IPS-15b (cell line): Measurements from ENCODE around the gene PRDM15.

Experiments
- H3K27me3 ChIP-seq: one replicate; pipeline ENCODE4 v1.6.1; 2013; ENCODE audit warnings: low read length; ENCODE audit not compliant: control insufficient read depth, insufficient read depth
- H3K36me3 ChIP-seq: one replicate; pipeline ENCODE4 v1.6.1; 2013; ENCODE audit warnings: low read length; ENCODE audit not compliant: control insufficient read depth, insufficient read depth
- H3K4me1 ChIP-seq: one replicate; pipeline ENCODE4 v1.6.1; 2013; ENCODE audit warnings: mild to moderate bottlenecking, low read length; ENCODE audit not compliant: control insufficient read depth, insufficient read depth
- H3K4me3 ChIP-seq: one replicate; pipeline ENCODE4 v1.5.1; 2013; ENCODE audit warnings: low read depth, low read length
- H3K9ac ChIP-seq: one replicate; pipeline ENCODE4 v1.6.1; 2013; ENCODE audit warnings: low read depth, mild to moderate bottlenecking, low read length
- H3K9me3 ChIP-seq: one replicate; pipeline ENCODE4 v1.6.1; 2013; ENCODE audit warnings: mild to moderate bottlenecking, low read length; ENCODE audit not compliant: control insufficient read depth, insufficient read depth

PRDM15 gene

DNA sequence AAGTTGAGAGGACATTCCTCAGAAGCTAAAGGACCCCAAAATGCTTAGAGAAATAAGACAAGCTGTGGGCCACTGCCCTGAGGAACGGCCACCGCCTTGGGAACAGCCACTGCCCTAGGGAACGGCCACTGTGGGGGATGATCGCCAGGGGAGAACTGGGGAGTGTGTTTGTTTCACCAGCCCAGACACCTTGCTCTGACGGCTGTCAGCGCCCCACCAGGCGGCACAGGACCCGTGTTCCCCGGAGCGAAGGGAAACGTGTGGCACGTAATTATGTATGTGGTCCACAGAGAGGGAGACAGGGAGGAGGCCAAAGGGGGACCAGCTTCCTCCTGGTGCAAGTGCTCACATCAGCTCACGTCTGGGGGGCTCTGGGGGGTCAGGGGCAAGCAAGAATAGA is 66.5 kb downstream of the PRDM15 start:
- Histone ChIP-seq H3K27me3 (no peaks in the 10 kb centered on the region), H3K36me3 (peaks cover 17% of the 10 kb centered on the region), H3K4me1 (no peaks in the 10 kb centered on the region), H3K9ac (no peak overlapping the region), H3K4me3 (no peak overlapping the region), H3K9me3 (no peaks in the 10 kb centered on the region)

DNA sequence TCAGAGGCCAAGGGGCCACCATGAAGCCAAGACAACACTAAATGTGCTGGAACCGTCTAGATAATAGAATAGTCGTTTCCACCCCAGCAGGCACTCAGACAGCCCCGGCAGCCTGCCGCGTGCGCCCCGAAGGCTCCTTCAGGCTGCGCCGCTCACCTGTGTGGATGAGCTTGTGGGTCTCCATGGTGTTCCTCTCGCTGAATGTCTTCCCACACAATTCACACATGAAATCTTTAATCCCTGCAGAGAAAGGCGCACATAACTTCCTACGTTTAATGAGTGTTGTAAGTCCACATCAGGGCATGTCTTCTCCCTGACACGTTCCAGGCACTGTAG is 68.6 kb downstream of the PRDM15 start:
- Histone ChIP-seq H3K9ac (no peak overlapping the region), H3K4me1 (no peaks in the 10 kb centered on the region), H3K36me3 (peaks cover 16% of the 10 kb centered on the region), H3K4me3 (no peak overlapping the region), H3K27me3 (no peaks in the 10 kb centered on the region), H3K9me3 (no peaks in the 10 kb centered on the region)

- no peaks in the 10 kb centered on the region for H3K4me1 ChIP-seq
- peaks cover 10% of the 10 kb centered on the region for H3K36me3 ChIP-seq
- H3K9me3 ChIP-seq, result no peaks in the 10 kb centered on the region
- no peak overlapping the region for H3K4me3 ChIP-seq
- no peaks in the 10 kb centered on the region for H3K27me3 ChIP-seq
- no peak overlapping the region for H3K9ac ChIP-seq
Measured at GRCh38 chr21:41809891-41810596, 69.1 kb downstream of the PRDM15 start.

DNA sequence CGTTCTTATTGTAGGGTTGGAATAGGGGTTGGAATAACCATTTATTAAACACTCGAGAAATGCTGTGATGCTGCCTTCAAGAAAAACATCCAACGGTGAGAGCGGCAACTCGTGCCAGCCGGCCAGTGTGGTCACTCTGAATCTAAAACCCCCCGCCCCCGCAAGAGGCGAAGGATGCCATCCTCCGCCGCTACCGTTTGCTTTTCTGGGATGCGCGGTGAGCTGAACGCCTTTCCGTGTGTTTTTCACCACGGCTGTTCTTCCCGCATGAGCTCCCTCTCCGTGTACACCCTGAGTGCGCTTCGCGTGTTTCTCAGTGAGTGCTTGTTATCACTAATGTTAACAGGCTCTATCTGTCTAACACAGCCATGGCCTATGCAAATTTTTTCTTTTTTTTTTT is 70.3 kb downstream of the PRDM15 start:
- H3K9me3 ChIP-seq, result no peaks in the 10 kb centered on the region
- H3K4me3 ChIP-seq, result no peak overlapping the region
- H3K27me3 ChIP-seq, result no peaks in the 10 kb centered on the region
- H3K36me3 ChIP-seq, result peaks cover 9% of the 10 kb centered on the region
- no peak overlapping the region for H3K9ac ChIP-seq
- H3K4me1 ChIP-seq, result no peaks in the 10 kb centered on the region

GRCh38 chr21:41808094-41808493 is 71.0 kb downstream of the PRDM15 start:
- Histone ChIP-seq H3K4me3 (no peak overlapping the region), H3K27me3 (no peaks in the 10 kb centered on the region), H3K9ac (no peak overlapping the region), H3K36me3 (peaks cover 9% of the 10 kb centered on the region), H3K4me1 (no peaks in the 10 kb centered on the region), H3K9me3 (no peaks in the 10 kb centered on the region)

GRCh38 chr21:41806773-41807172 is 72.4 kb downstream of the PRDM15 start:
- H3K9ac ChIP-seq, result no peak overlapping the region
- H3K27me3 ChIP-seq, result no peaks in the 10 kb centered on the region
- no peaks in the 10 kb centered on the region for H3K4me1 ChIP-seq
- H3K4me3 ChIP-seq, result no peak overlapping the region
- H3K9me3 ChIP-seq, result no peaks in the 10 kb centered on the region
- peaks cover 12% of the 10 kb centered on the region for H3K36me3 ChIP-seq

GRCh38 chr21:41805643-41806042 is 73.5 kb downstream of the PRDM15 start:
- H3K4me1 ChIP-seq, result no peaks in the 10 kb centered on the region
- H3K4me3 ChIP-seq, result no peak overlapping the region
- H3K36me3 ChIP-seq, result peaks cover 17% of the 10 kb centered on the region
- H3K9ac ChIP-seq, result no peak overlapping the region
- H3K27me3 ChIP-seq, result no peaks in the 10 kb centered on the region
- H3K9me3 ChIP-seq, result no peaks in the 10 kb centered on the region

DNA sequence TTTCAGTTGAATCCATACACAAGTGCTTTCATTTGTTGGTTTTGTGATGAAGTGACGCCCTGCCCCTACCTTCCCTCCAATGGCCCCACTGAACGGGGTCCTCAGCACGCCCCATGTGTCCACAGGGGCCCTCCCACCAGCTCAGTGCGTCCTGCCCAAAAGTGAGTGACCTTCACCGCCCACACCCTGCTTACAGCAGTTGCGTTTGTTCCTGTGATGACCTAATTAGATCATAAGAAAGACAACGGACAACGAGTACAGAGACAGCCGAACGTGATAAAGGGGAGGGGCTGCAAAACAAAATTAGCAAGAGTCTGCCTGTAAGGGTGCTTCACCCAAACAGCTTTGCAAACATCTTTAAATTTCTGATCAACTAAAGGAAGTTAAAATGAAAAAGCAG is 74.1 kb downstream of the PRDM15 start:
- Histone ChIP-seq H3K9me3 (no peaks in the 10 kb centered on the region), H3K36me3 (peaks cover 16% of the 10 kb centered on the region), H3K9ac (no peak overlapping the region), H3K27me3 (no peaks in the 10 kb centered on the region), H3K4me3 (no peak overlapping the region), H3K4me1 (no peaks in the 10 kb centered on the region)

GRCh38 chr21:41804381-41804780 is 74.8 kb downstream of the PRDM15 start:
- Histone ChIP-seq H3K9me3 (no peaks in the 10 kb centered on the region), H3K4me3 (no peak overlapping the region), H3K36me3 (peaks cover 12% of the 10 kb centered on the region), H3K27me3 (no peaks in the 10 kb centered on the region), H3K4me1 (no peaks in the 10 kb centered on the region), H3K9ac (no peak overlapping the region)

DNA sequence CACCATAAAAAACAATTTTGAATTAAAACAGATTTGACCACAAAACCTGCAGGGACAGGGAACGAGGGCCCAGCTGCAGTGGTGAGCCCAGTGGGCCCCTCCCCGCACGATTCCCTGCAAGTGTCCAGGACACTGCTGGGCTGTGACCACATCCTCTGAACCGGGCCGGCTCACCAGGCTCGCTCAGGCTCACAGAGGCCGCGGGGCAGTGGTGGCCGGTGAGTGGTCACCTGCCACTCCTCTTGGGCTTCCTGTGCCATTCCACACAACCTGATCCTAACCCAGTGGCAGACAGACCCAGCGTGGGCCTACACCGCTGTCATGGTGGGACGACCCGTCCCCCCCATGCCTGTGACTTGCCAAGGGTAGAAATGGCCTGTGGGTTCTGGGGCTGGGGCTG is 75.8 kb downstream of the PRDM15 start:
- Histone ChIP-seq H3K9ac (no peak overlapping the region), H3K4me1 (no peaks in the 10 kb centered on the region), H3K36me3 (peaks cover 12% of the 10 kb centered on the region), H3K27me3 (no peaks in the 10 kb centered on the region), H3K4me3 (no peak overlapping the region), H3K9me3 (no peaks in the 10 kb centered on the region)

GRCh38 chr21:41802684-41803083 is 76.5 kb downstream of the PRDM15 start:
- H3K9me3 ChIP-seq, result no peaks in the 10 kb centered on the region
- H3K27me3 ChIP-seq, result no peaks in the 10 kb centered on the region
- H3K4me3 ChIP-seq, result no peak overlapping the region
- no peak overlapping the region for H3K9ac ChIP-seq
- no peaks in the 10 kb centered on the region for H3K4me1 ChIP-seq
- H3K36me3 ChIP-seq, result peaks cover 12% of the 10 kb centered on the region

DNA sequence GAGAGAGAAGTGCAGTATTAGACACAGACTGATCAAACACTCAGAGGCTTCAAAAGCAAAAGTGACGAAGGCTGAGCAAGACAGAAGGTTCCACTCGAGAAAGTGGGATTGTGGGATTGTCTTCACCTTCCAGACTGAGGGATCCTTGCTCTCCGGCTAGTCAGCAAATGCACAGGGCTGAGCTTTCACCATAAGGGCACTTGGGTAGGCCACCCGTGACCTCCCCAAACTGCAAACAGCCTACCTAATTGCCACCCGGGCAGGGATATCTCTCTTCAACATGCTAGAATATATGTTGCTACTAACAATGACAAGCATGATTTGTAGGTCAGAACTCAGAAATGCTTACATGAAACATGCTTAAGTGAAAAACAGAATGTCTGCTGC is 77.0 kb downstream of the PRDM15 start:
- no peak overlapping the region for H3K9ac ChIP-seq
- no peaks in the 10 kb centered on the region for H3K9me3 ChIP-seq
- no peaks in the 10 kb centered on the region for H3K4me1 ChIP-seq
- H3K27me3 ChIP-seq, result no peaks in the 10 kb centered on the region
- H3K36me3 ChIP-seq, result peaks cover 12% of the 10 kb centered on the region
- H3K4me3 ChIP-seq, result no peak overlapping the region
